Measurements from ENCODE around the gene REC114.

GRCh38 chr15:73570355-73571032 is 127.5 kb downstream of the REC114 start:
- TF ChIP-seq CTCF (IDR thresholded peaks at IDR 0.05) (no peak), POLR2A (IDR thresholded peaks at IDR 0.05) (no peak)
